C4-2B (cell line): Measurements from ENCODE around the gene NCBP2.

ENCODE experiments used
- H3K27ac ChIP-seq: fragments of 450-650 bp; 2 replicates; pipeline ENCODE4 v1.5.1; 2017
- CTCF ChIP-seq: fragments of 450-650 bp; conservative IDR thresholded peaks from 2 replicates; pipeline ENCODE4 v1.5.1; 2017; ENCODE audit warnings: mild to moderate bottlenecking
- ZFX ChIP-seq: fragments of 450-650 bp; IDR thresholded peaks from 2 replicates; pipeline ENCODE4 v1.6.1; 2017

NCBP2 gene

GRCh38 chr3:196974661-196975060 lies 32.3 kb upstream of the NCBP2 start:
- no peak overlapping the region for H3K27ac ChIP-seq
- no peak for TF ChIP-seq CTCF

GRCh38 chr3:196971094-196971698 lies 28.9 kb upstream of the NCBP2 start:
- 0 out of 2 replicates have a peak, but pooled peaks have one; percentile 3 for TF ChIP-seq CTCF
- no peak for TF ChIP-seq ZFX
- no peak overlapping the region for H3K27ac ChIP-seq

GRCh38 chr3:196970547-196971093 lies 28.3 kb upstream of the NCBP2 start:
- no peak overlapping the region for H3K27ac ChIP-seq
- TF ChIP-seq ZFX, result no peak
- no peak for TF ChIP-seq CTCF

GRCh38 chr3:196969660-196970546 lies 27.6 kb upstream of the NCBP2 start:
- H3K27ac ChIP-seq, result peak overlapping the region; percentile 41

GRCh38 chr3:196969134-196969659 lies 26.9 kb upstream of the NCBP2 start:
- H3K27ac ChIP-seq, result peak overlapping the region; percentile 41
- no peak for TF ChIP-seq ZFX

More at GRCh38 chr3:196969660-196970546, 27.6 kb upstream of the NCBP2 start:
- TF ChIP-seq CTCF, result peak; percentile 100
- 0 out of 2 replicates have a peak, but pooled peaks have one; percentile 22 for TF ChIP-seq ZFX

GRCh38 chr3:196968233-196969133 lies 26.2 kb upstream of the NCBP2 start, which contains the start of gene PIGZ:
Gene PIGZ (minus strand): TSS chr3:196968833. CDS start chr3:196952031, 16,802 bp downstream.
- TF ChIP-seq ZFX (0 out of 2 replicates have a peak, but pooled peaks have one; percentile 43), CTCF (no peak)
- peak within 1 kb of the TSS; percentile 41 for H3K27ac ChIP-seq
